Nephron progenitor cell (in vitro differentiated cells): Measurements from ENCODE around the gene PDK2.
"Not testable (repeated sequence)": the region's sequence is repeated elsewhere in the genome, so short reads cannot be mapped to it uniquely, and the experiment has no call there.

Experiments used
- DNase-seq: peaks from one replicate; pipeline ENCODE4 v3.0.0; 2021
- H3K27ac Mint-ChIP-seq: 2 replicates; pipeline ENCODE4 v1.8.0; 2021; ENCODE audit warnings: mild to moderate bottlenecking, moderate library complexity, mixed read lengths
- H3K27me3 Mint-ChIP-seq: 2 replicates; pipeline ENCODE4 v1.8.0; 2021; ENCODE audit warnings: mild to moderate bottlenecking, low read depth, mixed read lengths; ENCODE audit not compliant: poor library complexity
- H3K36me3 Mint-ChIP-seq: 2 replicates; pipeline ENCODE4 v1.8.0; 2021; ENCODE audit warnings: low read depth, mixed read lengths
- H3K4me1 Mint-ChIP-seq: 2 replicates; pipeline ENCODE4 v1.8.0; 2021; ENCODE audit warnings: mixed read lengths
- H3K4me3 Mint-ChIP-seq: 2 replicates; pipeline ENCODE4 v1.8.0; 2021; ENCODE audit warnings: mild to moderate bottlenecking, moderate library complexity, mixed read lengths
- H3K9me3 Mint-ChIP-seq: 2 replicates; pipeline ENCODE4 v1.8.0; 2021; ENCODE audit warnings: mild to moderate bottlenecking, moderate library complexity, mixed read lengths
- TF ChIP-seq, protein P1 (sequence below): fragments of 200-600 bp; sonication (generic); IDR thresholded peaks from 2 replicates; pipeline ENCODE4 v1.5.0; 2021; ENCODE audit warnings: antibody characterized with exemption

PDK2 gene

DNA sequence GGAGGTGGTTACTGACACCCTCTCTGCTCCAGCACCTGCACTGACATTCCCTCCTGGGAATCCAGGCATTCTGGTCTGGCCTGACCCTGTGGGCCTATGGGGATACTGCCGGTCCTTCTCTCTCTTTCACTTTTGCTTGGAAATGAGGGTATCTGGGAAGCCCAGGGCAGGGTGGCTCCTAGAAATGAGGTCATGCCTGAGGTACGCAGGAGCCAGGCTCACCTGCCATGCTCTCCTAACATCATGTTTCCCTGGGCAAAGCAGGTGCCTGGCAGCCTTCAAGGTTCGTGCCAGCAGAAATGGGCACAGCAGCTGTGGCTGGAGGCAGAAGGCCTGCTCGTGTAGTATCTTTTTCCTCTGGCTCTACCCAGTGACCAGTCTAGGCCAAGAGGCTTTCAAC, 35.9 kb upstream of the PDK2 start:
- H3K36me3 Mint-ChIP-seq: no peaks in the 10 kb centered on the region
- no peaks in the 10 kb centered on the region for H3K9me3 Mint-ChIP-seq
- H3K27me3 Mint-ChIP-seq: peaks cover 54% of the 10 kb centered on the region
- peaks cover 53% of the 10 kb centered on the region for H3K4me1 Mint-ChIP-seq
- H3K4me3 Mint-ChIP-seq: no peak overlapping the region
- peak overlapping the region; percentile 73 for H3K27ac Mint-ChIP-seq
- DNase-seq: no peak
- TF ChIP-seq, protein P1, sequence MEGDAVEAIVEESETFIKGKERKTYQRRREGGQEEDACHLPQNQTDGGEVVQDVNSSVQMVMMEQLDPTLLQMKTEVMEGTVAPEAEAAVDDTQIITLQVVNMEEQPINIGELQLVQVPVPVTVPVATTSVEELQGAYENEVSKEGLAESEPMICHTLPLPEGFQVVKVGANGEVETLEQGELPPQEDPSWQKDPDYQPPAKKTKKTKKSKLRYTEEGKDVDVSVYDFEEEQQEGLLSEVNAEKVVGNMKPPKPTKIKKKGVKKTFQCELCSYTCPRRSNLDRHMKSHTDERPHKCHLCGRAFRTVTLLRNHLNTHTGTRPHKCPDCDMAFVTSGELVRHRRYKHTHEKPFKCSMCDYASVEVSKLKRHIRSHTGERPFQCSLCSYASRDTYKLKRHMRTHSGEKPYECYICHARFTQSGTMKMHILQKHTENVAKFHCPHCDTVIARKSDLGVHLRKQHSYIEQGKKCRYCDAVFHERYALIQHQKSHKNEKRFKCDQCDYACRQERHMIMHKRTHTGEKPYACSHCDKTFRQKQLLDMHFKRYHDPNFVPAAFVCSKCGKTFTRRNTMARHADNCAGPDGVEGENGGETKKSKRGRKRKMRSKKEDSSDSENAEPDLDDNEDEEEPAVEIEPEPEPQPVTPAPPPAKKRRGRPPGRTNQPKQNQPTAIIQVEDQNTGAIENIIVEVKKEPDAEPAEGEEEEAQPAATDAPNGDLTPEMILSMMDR: no peak

DNA sequence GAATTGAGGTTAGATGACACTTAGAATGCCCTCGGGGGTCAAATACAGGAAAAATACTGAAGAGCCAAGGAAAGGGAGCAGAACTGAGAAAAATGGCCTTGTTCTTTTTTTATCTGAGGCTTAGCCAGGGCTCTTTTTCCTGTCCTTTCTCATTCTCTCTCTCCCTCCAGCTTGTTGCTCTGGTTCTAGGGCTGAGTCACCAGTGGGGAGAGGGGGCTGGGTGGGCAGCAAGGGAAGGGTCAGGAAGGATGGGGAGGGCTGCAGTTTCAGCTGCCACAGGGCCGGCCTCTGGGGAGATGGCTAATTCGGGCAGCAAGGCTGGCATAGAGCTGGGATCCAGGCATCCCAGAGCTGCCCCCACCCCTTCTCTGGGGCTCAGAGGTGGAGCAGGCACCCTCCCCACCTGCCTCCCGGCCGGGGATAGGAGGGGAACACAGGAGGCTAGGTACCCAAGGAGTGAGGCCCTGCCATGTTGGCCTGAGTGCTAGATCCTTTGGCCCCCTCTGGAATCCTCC, 35.3 kb upstream of the PDK2 start:
- H3K4me1 Mint-ChIP-seq: peaks cover 56% of the 10 kb centered on the region
- no peak for DNase-seq
- TF ChIP-seq, protein P1: no peak
- H3K36me3 Mint-ChIP-seq: no peaks in the 10 kb centered on the region
- H3K9me3 Mint-ChIP-seq: no peaks in the 10 kb centered on the region
- no peak overlapping the region for H3K4me3 Mint-ChIP-seq
- H3K27me3 Mint-ChIP-seq: peaks cover 55% of the 10 kb centered on the region
- peak overlapping the region; percentile 73 for H3K27ac Mint-ChIP-seq

DNA sequence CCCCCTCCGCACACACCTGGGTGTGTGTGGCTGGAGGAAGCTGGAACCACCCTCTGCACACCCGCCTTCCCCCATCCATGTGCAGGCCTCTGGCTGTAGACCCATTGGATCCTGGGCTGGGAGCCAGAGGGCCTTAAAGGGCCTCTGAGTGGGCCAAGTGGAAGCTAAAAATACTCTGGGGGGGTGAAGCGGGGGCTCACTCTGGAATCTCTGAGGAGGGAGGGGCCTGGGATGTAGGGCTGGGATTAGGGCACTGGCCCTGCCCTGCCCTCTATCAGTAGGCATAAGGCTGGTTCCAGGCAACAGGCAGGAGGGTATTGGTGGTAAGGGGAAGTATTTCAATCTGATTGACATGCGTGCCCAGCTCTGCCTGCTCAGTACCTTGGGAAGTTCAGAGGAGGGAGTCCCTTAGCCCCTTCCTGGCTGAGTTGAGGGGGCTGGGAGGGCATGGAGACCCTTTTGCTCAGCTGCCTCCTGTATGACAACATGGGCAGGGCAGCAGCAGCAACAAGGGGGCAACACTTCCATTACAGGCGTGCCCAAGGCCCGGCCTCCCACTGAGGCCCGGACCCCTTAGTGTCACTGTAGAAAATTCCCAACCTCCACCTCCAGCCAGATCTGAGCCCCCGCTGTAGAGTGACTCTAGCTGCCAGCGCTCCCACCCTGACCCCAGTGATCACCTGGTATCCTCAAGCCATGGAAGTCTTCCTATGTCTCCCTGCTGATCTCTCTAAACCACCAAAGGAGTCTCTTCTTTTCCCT, 34.0 kb upstream of the PDK2 start:
- TF ChIP-seq, protein P1: no peak
- Mint-ChIP-seq H3K4me1 (peaks cover 57% of the 10 kb centered on the region), H3K36me3 (no peaks in the 10 kb centered on the region), H3K4me3 (no peak overlapping the region), H3K27ac (no peak overlapping the region), H3K27me3 (peaks cover 46% of the 10 kb centered on the region), H3K9me3 (no peaks in the 10 kb centered on the region)
- no peak for DNase-seq

DNA sequence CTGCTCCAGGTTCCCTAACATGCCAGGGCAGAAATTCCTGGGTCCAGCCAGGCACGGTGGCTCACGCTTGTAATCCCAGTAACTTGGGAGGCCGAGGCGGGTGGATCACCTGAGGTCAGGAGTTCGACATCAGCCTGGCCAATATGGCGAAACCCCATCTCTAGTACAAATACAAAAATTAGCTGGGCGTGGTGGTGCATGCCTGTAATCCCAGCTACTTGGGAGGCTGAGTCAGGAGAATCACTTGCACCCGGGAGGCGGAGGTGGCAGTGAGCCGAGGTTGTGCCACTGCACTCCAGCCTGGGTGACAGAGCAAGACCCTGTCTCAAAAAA, 33.5 kb upstream of the PDK2 start:
- Mint-ChIP-seq H3K27me3 (peaks cover 43% of the 10 kb centered on the region), H3K4me1 (peaks cover 54% of the 10 kb centered on the region)
- H3K27ac Mint-ChIP-seq, H3K4me3 Mint-ChIP-seq, H3K36me3 Mint-ChIP-seq, H3K9me3 Mint-ChIP-seq, DNase-seq: not testable (repeated sequence)

DNA sequence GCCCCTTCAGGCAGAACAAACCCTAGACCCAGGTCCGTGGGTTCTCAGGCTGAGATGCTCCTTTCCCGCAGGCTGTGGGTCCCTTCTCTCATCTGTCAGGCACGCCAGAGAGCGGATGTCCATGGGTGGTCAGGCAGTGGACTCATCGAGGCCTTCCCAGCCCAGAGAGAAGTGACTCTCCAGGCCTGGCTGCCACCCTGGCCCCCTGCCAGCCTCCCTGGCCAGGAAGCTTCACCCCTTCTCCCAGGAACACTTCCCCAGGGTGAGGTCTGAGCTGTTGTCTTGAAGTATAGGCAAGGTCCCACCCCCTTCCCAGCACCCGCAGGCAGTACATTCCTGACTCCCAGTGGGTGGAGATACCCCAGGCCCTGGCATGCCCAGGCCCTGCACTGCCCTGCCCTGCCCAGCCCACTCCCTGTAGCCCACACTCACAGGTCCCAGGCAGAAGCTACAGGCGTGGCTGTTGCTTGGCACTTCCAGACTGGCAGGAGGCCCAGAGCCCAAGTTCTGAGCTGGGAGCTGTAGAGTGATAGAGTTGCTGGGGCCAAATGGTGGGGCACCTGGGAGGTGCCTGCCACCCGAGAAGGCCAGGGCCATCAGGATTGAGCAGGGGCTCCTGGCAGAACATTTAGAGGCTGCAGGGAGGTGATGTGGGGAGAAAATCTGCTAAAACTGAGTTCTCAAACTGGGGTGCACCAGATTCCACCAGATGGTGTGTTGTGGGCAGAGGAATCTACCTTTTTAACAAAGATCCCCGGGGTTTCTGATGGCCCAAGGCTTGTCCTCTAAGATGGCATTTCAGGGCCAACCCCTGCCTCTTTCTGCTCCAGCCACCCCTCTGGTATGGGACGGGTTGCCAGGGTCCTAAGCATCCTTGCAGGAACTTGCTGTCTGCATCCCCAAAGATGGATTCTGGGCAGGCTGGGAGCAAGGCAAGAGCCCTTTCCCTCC, 32.6 kb upstream of the PDK2 start:
- Mint-ChIP-seq H3K4me1 (peaks cover 45% of the 10 kb centered on the region), H3K27ac (no peak overlapping the region), H3K27me3 (peaks cover 34% of the 10 kb centered on the region), H3K9me3 (no peaks in the 10 kb centered on the region), H3K36me3 (no peaks in the 10 kb centered on the region), H3K4me3 (no peak overlapping the region)
- no peak for DNase-seq
- TF ChIP-seq, protein P1: no peak

DNA sequence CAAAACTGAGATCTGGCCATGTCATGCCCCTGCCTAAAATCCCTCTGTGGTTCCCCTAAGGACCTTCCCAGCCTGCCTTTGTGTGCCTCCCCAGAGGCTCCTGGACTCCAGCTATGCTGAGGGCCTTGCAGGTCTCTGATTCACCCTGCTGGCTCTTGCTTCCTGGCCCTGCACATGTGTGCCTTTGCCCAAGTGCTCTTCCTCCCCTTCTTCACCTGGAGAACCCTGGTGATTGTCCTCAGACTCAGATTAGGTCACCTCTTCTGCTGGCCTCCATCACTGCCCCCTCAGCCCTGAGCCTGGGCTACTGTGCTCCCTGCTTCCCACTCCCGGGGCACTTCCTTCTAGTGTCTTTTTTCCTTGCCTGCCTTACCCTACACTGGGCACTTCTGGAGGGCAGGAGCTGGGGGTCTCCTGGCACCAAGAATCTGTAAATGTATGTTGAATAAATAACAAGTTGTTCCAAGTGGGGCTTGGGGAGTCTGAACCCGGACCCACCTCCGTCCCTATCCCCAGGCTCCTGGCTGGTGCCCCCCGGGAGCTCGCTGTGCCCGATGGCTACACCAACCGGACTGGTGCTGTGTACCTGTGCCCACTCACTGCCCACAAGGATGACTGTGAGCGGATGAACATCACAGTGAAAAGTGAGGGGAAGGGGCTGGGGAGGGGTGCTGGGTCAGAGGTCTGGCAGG, 31.4 kb upstream of the PDK2 start:
- Mint-ChIP-seq H3K27ac (no peak overlapping the region), H3K27me3 (peaks cover 23% of the 10 kb centered on the region), H3K4me3 (no peak overlapping the region), H3K4me1 (peaks cover 33% of the 10 kb centered on the region), H3K9me3 (no peaks in the 10 kb centered on the region), H3K36me3 (no peaks in the 10 kb centered on the region)
- TF ChIP-seq, protein P1: no peak
- no peak for DNase-seq
